ENCODE measurements around the gene MRTFB. TPM values are rescaled to one million over a fixed set of nuclear protein-coding genes. Genes with fewer than 3 reads are reported as not detected.

Gene MRTFB
- total and polyA plus RNA-seq, 2 donors (not counting 3 experiments of a cell fraction or from before 2014, with no cell fraction given) = 19.6 to 49.5 TPM

GRCh38 chr16:14132696-14133048 lies 61.6 kb downstream of the MRTFB start:
- Histone ChIP-seq H3K27me3 (ENCODE audit: control insufficient read depth in 2 of 2, insufficient read depth in 2 of 2, low read length in 2 of 2) (no peaks in the 10 kb centered on the region), H3K79me2 (ENCODE audit: control insufficient read depth, insufficient read depth, low read length) (peaks cover 2% of the 10 kb centered on the region), H3K4me3 (replicated peaks in 1 of 3; ENCODE audit: insufficient read depth in 1 of 3, low read depth in 1 of 3, low read length in 3 of 3) (no peak overlapping the region), H3K9me3 (replicated peaks; ENCODE audit: control insufficient read depth, insufficient read depth, low read length) (no peaks in the 10 kb centered on the region), H3K4me1 (ENCODE audit: control insufficient read depth, extremely low read depth, insufficient read depth, low read length) (no peaks in the 10 kb centered on the region), H3K27ac (ENCODE audit: insufficient read depth, low read depth, low read length) (no peak overlapping the region), H4K20me1 (replicated peaks; ENCODE audit: control insufficient read depth, extremely low read depth, insufficient read depth, low read length) (no peaks in the 10 kb centered on the region), H3K4me2 (ENCODE audit: insufficient read depth, low read length) (no peak overlapping the region), H3K36me3 (ENCODE audit: control insufficient read depth in 2 of 2, extremely low read depth in 1 of 2, insufficient read depth in 2 of 2, low read length in 2 of 2) (no peaks in the 10 kb centered on the region), H3K9me1 (replicated peaks; ENCODE audit: control insufficient read depth, extremely low read depth, insufficient read depth, low read length) (no peaks in the 10 kb centered on the region), H3K9ac (replicated peaks; ENCODE audit: extremely low read depth, insufficient read depth, low read length) (no peak overlapping the region), H2AFZ (ENCODE audit: low read depth, low read length) (no peak overlapping the region)
- FAIRE-seq (no peak), DNase-seq (ENCODE audit: low read depth, low spot score) (no peak)
- ChIA-PET POLR2A (no interaction called here), CTCF (no interaction called here)
- TF ChIP-seq MYC (IDR thresholded peaks at IDR 0.05; ENCODE audit: low read depth, low read length) (no peak), POLR2A (IDR thresholded peaks at IDR 0.05; ENCODE audit: low read depth, low read length) (no peak), FOS (IDR thresholded peaks at IDR 0.05; ENCODE audit: borderline replicate concordance, insufficient read depth, low read length) (no peak), GATA2 (IDR thresholded peaks at IDR 0.05; ENCODE audit: insufficient read depth, insufficient read length, low read depth, low read length) (no peak), EZH2 (IDR thresholded peaks at IDR 0.05; ENCODE audit: borderline replicate concordance, low read depth, low read length, severe bottlenecking) (no peak), POLR2AphosphoS5 (IDR thresholded peaks at IDR 0.05; ENCODE audit: insufficient read depth, low read depth, low read length) (no peak), JUN (IDR thresholded peaks at IDR 0.05; ENCODE audit: borderline replicate concordance, insufficient read depth, insufficient read length, low read depth) (no peak), CTCF (IDR thresholded peaks at IDR 0.05; ENCODE audit: extremely low read depth in 1 of 2, insufficient read depth in 1 of 2, low read depth in 1 of 2, low read length in 2 of 2) (no peak)
- TF ChIP-seq, protein P1, sequence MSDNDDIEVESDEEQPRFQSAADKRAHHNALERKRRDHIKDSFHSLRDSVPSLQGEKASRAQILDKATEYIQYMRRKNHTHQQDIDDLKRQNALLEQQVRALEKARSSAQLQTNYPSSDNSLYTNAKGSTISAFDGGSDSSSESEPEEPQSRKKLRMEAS (IDR thresholded peaks at IDR 0.05; ENCODE audit: insufficient read depth, insufficient read length) = no peak
- intact Hi-C loops (cut with micrococcal nuclease) (no loop called here), dilution Hi-C loops (cut with MboI; ENCODE audit: extremely low pct_ligation_motif_present, low sequenced_read_pairs) (no loop called here)
- BruUV-seq (replicated peaks) = no TSS peak

Measured in endothelial cell of umbilical vein (primary cell).